K562 (cell line): ENCODE measurements around the gene C6orf15. TPM values are rescaled to one million over a fixed set of nuclear protein-coding genes. Genes with fewer than 3 reads are reported as not detected.

Source experiments
- CREB5 ChIP-seq: fragments of 250-450 bp; sonication (Bioruptor Pico); IDR thresholded peaks from 2 replicates; pipeline ENCODE4 v1.5.0; 2020; ENCODE audit warnings: mild to moderate bottlenecking
- ELK3 ChIP-seq: fragments of 450-650 bp; formaldehyde crosslinking; IDR thresholded peaks from 2 replicates; pipeline ENCODE4 v1.4.0; 2020; ENCODE audit warnings: mild to moderate bottlenecking
- HEY1 ChIP-seq: fragments of 250-450 bp; sonication (Bioruptor Pico); IDR thresholded peaks from 2 replicates; pipeline ENCODE4 v1.5.0; 2020; ENCODE audit warnings: mild to moderate bottlenecking, moderate library complexity, borderline replicate concordance
- NR4A1 ChIP-seq, 2 experiments: fragments of 250-450 bp in 1 of 2; fragments of 450-650 bp in 1 of 2; sonication (Bioruptor Pico) in 1 of 2; IDR thresholded peaks; 2 replicates each; pipeline versions ENCODE4 v1.4.0 to v1.6.1; 2016 to 2020; ENCODE audit warnings: mild to moderate bottlenecking in 2 of 2, missing compliant biosample characterization in 1 of 2, missing genetic modification characterization in 1 of 2, moderate library complexity in 1 of 2
- RBM15 ChIP-seq: fragments of 200-400 bp; formaldehyde crosslinking; IDR thresholded peaks from 2 replicates; pipeline ENCODE4 v1.6.1; 2018; ENCODE audit warnings: mild to moderate bottlenecking, low read length, moderate library complexity; ENCODE audit not compliant: insufficient read depth
- SETDB1 ChIP-seq: IDR thresholded peaks from one replicate; pipeline ENCODE4 v1.6.1; 2012; ENCODE audit warnings: low read length, control low read depth, inconsistent platforms
- SMARCA5 ChIP-seq: fragments of 450-650 bp; IDR thresholded peaks from 2 replicates; pipeline ENCODE4 v1.6.1; 2016
- ZBTB17 ChIP-seq: fragments of 450-650 bp; formaldehyde crosslinking; IDR thresholded peaks from 2 replicates; pipeline ENCODE4 v1.4.0; 2020; ENCODE audit warnings: mild to moderate bottlenecking
- ZBTB33 ChIP-seq: sonication (generic); formaldehyde crosslinking; IDR thresholded peaks from 2 replicates; pipeline ENCODE4 v1.8.1; 2023; ENCODE audit warnings: mild to moderate bottlenecking, missing genetic modification reagents
- ZNF23 ChIP-seq: fragments of 250-450 bp; sonication (Bioruptor Pico); IDR thresholded peaks from 2 replicates; pipeline ENCODE4 v1.4.0; 2020; ENCODE audit warnings: mild to moderate bottlenecking
- ZNF324 ChIP-seq: fragments of 250-450 bp; sonication (Bioruptor Pico); IDR thresholded peaks from 2 replicates; pipeline ENCODE4 v1.4.0; 2020; ENCODE audit warnings: mild to moderate bottlenecking
- ZNF778 ChIP-seq: fragments of 450-650 bp; formaldehyde crosslinking; IDR thresholded peaks from 2 replicates; pipeline ENCODE4 v1.4.0; 2020; ENCODE audit warnings: mild to moderate bottlenecking, moderate library complexity
- polyA plus RNA-seq, 8 experiments: library from polyadenylated mRNA; depleted of rRNA in 4 of 8; stranded (reverse) in 5 of 8; unstranded in 3 of 8; fragments of >200 nt; fragmentation: Nextera tagmentation in 2 of 8; fragmentation: Illumina TruSeq in 1 of 8; extraction: Ambion mirVana in 2 of 8; extraction: Trizol in 1 of 8; gene quantifications; 2 replicates each; pipeline versions ENCODE4 v1.2.1 to v1.2.3, GENCODE V29; 2011 to 2014; ENCODE audit warnings: inconsistent platforms in 1 of 8, missing spikeins in 1 of 8
- total RNA-seq, 7 experiments: library from RNA; depleted of rRNA in 6 of 7; stranded (reverse); fragments of >200 nt in 6 of 7; fragmentation: Illumina TruSeq in 2 of 7; extraction: Trizol in 2 of 7; gene quantifications; 2 replicates each; pipeline versions ENCODE4 v1.2.1 to v1.2.3, GENCODE V29; 2011 to 2021; ENCODE audit warnings: low replicate concordance in 1 of 7
- TF ChIP-seq, protein P1 (sequence below): conservative IDR thresholded peaks from 2 replicates; pipeline ENCODE4 v1.6.1; 2011; ENCODE audit warnings: low read depth, mild to moderate bottlenecking, low read length; ENCODE audit not compliant: control insufficient read depth
- TF ChIP-seq, protein P2 (sequence below): fragments of 450-650 bp; formaldehyde crosslinking; IDR thresholded peaks from 2 replicates; pipeline ENCODE4 v1.4.0; 2020; ENCODE audit warnings: mild to moderate bottlenecking, moderate library complexity
- TF ChIP-seq, protein P3 (sequence below): sonication (generic); formaldehyde crosslinking; IDR thresholded peaks from 2 replicates; pipeline ENCODE4 v1.8.0; 2022; ENCODE audit warnings: missing genetic modification reagents, mild to moderate bottlenecking, moderate library complexity, borderline replicate concordance

Gene C6orf15
- total and polyA plus RNA-seq, 9 of the 15 experiments (the other 6 are each of a cell fraction or from before 2014, with no cell fraction given), result not detected

DNA sequence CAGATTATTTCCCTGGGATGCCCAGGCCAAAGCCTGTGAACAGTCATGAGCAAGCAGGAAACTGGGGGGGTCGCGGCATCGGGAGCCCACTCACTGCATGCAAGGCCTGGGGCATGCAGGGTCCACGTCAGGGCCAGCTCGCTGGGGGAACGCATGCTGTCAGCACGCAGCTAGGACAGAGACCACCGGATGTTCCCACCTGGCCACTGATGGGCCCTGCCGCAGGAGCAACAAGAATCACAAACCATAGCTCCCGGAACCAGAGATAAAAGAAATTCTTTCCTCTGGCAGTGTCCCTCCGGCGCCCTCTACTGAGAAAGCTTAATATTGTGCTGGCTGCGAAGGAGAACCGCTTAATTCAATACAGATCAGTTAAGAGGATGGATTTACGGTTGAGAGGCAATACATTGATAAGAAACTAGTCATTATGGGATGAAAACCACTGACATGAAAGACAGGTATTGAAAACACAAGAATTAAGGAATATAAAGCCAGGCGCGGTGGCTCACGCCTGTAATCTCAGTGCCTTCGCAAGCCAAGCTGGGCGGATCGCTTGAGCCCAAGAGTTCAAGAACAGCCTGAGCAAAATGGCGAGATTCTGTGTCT lies 32.6 kb downstream of the C6orf15 start (continued):
- TF ChIP-seq CREB5, result no peak
- TF ChIP-seq, protein P1, sequence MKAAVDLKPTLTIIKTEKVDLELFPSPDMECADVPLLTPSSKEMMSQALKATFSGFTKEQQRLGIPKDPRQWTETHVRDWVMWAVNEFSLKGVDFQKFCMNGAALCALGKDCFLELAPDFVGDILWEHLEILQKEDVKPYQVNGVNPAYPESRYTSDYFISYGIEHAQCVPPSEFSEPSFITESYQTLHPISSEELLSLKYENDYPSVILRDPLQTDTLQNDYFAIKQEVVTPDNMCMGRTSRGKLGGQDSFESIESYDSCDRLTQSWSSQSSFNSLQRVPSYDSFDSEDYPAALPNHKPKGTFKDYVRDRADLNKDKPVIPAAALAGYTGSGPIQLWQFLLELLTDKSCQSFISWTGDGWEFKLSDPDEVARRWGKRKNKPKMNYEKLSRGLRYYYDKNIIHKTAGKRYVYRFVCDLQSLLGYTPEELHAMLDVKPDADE, result no peak
- no peak for TF ChIP-seq ZNF23 (CRISPR knock-in tag)
- no peak for TF ChIP-seq ELK3 (CRISPR knock-in tag)
- no peak for TF ChIP-seq SETDB1
- TF ChIP-seq ZNF324 (CRISPR knock-in tag), result no peak
- TF ChIP-seq NR4A1 (CRISPR knock-in tag; IDR thresholded peaks at IDR 0.05), result no peak
- no peak for TF ChIP-seq NR4A1 (tag; IDR thresholded peaks at IDR 0.05)
- TF ChIP-seq, protein P2, sequence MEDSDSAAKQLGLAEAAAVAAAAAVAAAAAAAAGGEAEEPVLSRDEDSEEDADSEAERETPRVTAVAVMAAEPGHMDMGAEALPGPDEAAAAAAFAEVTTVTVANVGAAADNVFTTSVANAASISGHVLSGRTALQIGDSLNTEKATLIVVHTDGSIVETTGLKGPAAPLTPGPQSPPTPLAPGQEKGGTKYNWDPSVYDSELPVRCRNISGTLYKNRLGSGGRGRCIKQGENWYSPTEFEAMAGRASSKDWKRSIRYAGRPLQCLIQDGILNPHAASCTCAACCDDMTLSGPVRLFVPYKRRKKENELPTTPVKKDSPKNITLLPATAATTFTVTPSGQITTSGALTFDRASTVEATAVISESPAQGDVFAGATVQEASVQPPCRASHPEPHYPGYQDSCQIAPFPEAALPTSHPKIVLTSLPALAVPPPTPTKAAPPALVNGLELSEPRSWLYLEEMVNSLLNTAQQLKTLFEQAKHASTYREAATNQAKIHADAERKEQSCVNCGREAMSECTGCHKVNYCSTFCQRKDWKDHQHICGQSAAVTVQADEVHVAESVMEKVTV (CRISPR knock-in tag), result peak; percentile 46; the same call in 1 of the 2 replicates
- no peak for TF ChIP-seq HEY1
- TF ChIP-seq ZNF778 (CRISPR knock-in tag), result no peak
- TF ChIP-seq, protein P3, sequence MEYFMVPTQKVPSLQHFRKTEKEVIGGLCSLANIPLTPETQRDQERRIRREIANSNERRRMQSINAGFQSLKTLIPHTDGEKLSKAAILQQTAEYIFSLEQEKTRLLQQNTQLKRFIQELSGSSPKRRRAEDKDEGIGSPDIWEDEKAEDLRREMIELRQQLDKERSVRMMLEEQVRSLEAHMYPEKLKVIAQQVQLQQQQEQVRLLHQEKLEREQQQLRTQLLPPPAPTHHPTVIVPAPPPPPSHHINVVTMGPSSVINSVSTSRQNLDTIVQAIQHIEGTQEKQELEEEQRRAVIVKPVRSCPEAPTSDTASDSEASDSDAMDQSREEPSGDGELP (CRISPR knock-in tag), result peak; percentile 41; the same call in 1 of the 2 replicates
- 0 out of 2 replicates have a peak, but pooled peaks have one; percentile 18 for TF ChIP-seq ZBTB33 (CRISPR knock-in tag)
- TF ChIP-seq RBM15, result no peak
- no peak for TF ChIP-seq ZBTB17 (CRISPR knock-in tag)
- no peak for TF ChIP-seq SMARCA5
